NCI-H1105 (cell line): ENCODE data around the gene IFT172.
"Not testable (repeated sequence)": the region's sequence is repeated elsewhere in the genome, so short reads cannot be mapped to it uniquely, and the experiment has no call there.

Source experiments
- DNase-seq: peaks from one replicate; lab custom pipeline; 2025; lab: John Stamatoyannopoulos, UW

Gene IFT172

GRCh38 chr2:27489498-27490397 lies at the start of gene IFT172:
TSS of gene IFT172 (minus strand) at chr2:27489743. CDS start at chr2:27489653, 90 bp downstream.
- DNase-seq = peak; percentile 99

DNA sequence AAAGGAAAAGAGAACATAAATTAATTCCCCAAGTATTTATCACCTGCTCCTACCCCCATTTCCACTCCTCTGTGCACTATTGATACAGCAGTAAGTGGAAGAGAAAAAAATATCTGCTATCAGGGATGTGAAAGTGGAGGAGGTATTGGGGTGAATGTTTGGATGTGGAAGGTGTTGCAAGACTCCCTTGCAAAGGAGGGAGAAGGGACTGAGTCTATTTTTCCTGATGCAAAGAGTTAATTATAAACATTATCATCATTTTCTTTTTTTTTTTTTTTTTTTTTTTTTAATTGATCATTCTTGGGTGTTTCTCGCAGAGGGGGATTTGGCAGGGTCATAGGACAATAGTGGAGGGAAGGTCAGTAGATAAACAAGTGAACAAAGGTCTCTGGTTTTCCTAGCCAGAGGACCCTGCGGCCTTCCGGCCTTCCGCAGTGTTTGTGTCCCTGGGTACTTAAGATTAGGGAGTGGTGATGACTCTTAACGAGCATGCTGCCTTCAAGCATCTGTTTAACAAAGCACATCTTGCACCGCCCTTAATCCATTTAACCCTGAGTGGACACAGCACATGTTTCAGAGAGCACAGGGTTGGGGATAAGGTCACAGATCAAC lies 49.4 kb upstream of the IFT172 start:
- DNase-seq = not testable (repeated sequence)

DNA sequence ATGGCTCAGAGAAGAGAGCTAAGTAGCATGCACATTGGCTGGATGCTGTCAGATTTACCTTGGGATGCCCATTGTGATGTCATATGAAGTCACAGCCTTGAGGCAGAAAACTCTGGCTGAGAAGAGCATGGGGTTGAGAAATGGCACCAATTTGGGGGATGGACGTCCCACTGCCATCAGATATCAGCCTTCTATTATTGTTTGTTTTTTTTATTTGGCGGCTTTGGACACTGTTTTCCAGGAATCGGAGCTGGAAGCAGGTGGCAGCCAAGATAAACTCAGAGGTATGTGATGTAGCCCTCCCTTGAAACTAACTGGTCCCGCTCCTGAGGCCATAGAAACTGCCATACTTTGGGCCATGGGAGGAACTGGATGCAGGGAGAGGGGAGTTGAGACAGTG lies 47.7 kb upstream of the IFT172 start:
- no peak for DNase-seq

GRCh38 chr2:27531983-27532382 lies 42.4 kb upstream of the IFT172 start:
- DNase-seq = no peak

GRCh38 chr2:27527182-27527581 lies 37.6 kb upstream of the IFT172 start:
- DNase-seq = no peak

GRCh38 chr2:27522400-27522945 lies 32.9 kb upstream of the IFT172 start:
- no peak for DNase-seq

GRCh38 chr2:27520316-27520715 lies 30.8 kb upstream of the IFT172 start:
- no peak for DNase-seq

DNA sequence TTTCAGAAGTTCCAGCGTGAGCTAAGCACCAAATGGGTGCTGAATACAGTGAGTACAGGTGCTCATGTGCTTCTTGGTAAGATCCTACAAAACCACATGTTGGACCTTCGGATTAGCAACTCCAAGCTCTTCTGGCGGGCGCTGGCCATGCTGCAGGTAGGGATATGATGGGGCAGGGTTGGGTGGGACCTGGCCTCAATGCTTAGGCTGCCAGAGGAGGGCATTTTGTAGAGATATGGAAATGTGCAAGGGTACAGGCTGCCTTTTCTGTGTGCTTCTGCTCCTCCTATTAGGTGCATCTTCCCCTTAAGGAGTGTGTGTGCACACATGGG lies 29.2 kb upstream of the IFT172 start:
- DNase-seq = no peak

DNA sequence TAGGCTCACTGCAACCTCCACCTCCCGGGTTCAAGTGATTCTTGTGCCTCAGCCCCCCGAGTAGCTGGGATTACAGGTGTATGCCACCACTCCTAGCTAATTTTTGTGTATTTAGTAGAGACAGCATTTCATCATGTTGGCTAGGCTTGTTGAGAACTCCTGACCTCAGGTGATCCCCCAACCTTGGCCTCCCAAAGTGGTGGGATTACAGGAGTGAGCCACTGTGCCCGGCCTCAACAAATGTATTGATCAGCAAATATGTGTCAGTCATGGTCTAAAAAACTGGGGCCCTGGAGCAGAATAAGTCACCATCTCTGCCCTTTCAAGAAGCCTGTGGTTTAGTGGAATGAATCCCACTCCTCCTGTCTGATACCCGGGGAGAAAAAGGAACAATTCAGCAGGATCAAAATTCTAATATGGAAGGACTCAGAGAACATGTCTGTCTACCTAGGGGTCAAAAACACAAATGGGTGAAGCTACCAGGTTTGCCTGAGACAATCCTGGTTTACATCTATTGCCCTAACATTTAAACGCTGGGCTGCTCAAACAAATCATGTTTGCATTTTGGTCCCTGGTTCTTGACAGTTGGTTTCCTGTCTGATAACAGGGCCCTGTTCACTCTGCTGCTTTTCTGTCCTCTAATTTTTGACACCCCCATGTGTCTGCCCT lies 28.7 kb upstream of the IFT172 start:
- DNase-seq = no peak

- peak; percentile 12 for DNase-seq
Measured at GRCh38 chr2:27509326-27509725, 19.8 kb upstream of the IFT172 start.

- no peak for DNase-seq
Measured at GRCh38 chr2:27507293-27507692, 17.8 kb upstream of the IFT172 start.

DNA sequence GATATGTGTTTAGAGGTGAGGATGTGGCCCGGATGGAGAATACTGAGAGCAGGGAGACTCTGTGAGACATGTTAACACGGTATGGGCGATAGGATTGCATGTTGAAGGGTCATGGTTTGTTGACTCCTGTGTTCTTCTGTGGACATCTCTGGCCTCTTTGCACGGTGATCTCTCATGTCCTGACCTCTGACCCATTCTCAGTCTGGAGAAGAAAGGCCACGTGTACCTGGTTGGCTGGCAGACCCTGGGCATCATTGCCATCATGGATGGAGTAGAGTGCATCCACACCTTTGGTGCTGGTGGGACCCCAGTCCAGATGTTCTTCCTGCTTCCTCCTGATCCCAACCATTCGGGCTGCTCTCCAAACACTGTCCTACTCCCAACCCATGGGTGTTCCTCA lies 17.0 kb upstream of the IFT172 start:
- no peak for DNase-seq

- no peak for DNase-seq
Measured at GRCh38 chr2:27502142-27502541, 12.6 kb upstream of the IFT172 start.

DNA sequence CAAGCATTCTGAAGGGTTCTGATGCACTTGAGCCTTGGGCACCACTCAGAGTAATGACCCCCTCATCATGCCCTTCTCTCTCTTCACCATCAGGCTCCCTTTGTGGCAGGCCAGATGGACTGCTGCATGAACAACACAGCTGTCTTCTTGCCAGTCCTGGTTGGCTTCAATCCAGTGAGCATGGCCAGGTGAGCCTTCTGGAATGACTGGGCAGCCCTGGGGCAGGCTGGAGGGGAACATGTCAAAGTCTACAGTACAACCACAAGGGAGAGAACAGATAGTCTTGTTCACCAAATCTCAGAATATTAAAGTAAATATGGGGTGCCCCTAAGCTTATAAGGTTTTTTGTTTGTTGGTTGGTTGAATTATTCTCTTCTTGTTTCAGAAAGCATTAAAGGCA lies 11.5 kb upstream of the IFT172 start:
- DNase-seq = no peak

DNA sequence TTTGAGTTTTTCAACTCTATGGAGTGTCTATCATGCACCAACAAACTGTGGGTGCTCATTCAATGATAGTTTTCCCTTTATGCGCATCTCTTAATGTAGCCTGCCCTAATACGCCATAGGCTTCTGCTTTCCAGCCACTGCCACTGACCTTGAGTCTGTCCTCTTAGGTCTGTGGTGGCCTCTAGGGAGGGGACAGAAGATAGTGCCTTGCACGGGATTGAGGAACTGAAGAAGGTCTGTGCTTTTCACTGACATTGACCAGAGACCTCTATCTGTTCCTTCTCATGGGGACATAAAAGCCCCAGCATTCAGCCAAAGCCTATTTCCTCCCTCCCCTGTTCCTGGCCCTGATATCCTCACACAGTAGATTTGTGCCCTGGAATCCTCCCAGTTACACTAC lies 9.4 kb upstream of the IFT172 start:
- DNase-seq = no peak

GRCh38 chr2:27497288-27497627 lies 7.7 kb upstream of the IFT172 start:
- no peak for DNase-seq

- DNase-seq = no peak
Measured at GRCh38 chr2:27496357-27497287, 7.1 kb upstream of the IFT172 start, which contains the start of gene GCKR. TSS of gene GCKR (plus strand) at chr2:27496839. CDS start at chr2:27496905, 66 bp downstream.

DNA sequence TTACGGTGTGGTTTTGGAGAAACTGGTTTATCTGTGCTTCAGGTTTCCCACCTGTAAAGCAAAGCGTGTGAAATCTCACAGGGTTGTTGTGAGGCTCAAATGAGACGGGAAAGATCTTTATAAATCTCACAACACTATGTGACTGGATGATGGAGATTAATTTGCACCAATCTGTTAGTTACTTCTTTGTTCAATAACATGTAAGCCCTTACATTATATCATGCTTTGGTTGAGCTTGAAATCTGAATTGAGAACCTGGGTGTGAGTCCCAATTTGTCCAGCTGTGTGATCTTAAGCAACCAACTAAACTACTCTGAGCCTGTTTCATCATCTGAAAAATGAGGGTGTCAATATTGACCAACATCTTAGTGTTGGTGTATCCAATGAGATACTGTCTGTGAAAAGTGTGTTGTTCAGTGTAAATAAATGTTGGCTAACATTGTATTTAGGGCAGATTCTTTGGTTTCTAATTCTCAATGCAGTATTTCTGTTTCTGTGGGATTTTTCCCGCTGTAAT lies 6.4 kb upstream of the IFT172 start:
- no peak for DNase-seq

DNA sequence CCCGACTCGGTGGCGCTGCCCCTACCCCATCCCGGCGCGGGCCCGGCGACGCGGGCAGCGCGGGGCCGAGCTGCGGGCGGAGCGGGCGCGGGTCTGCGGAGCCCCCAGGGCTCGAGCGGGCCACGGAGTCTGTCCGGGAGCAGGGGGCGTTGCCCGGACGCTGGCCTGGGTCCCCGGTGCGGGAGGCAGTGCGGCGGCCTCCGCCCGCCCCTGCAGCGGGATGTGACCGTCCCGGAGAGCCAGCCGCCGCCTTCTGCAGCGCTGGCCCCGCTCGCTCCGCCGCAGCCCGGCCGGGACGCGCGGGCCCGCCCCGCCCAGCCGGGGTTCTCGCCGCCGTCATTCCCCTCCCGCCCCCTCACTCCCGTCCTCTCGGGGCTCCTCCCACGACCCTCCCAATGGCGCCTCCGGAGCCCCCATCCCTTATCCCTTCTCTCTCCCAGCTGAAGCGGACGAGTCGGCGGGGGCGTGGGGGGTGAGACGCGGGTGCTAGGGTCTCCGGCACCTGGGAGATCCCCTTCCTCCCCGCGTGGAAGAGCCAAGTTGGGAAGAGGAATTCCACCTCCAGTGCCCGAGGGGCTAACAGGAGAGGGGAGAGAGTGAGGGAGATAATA lies 5.5 kb upstream of the IFT172 start, which contains the start of gene FNDC4:
Gene FNDC4 (minus strand): TSS at position 257 of the 611 bp plus-strand sequence. CDS start 521 bp downstream, outside the sequence.
- DNase-seq = no peak

- no peak for DNase-seq
Measured at GRCh38 chr2:27494284-27494943, 4.9 kb upstream of the IFT172 start.
